Prostate gland (tissue), 2 donors: ENCODE measurements around the gene DUS2. TPM values are rescaled to one million over a fixed set of nuclear protein-coding genes. Genes with fewer than 3 reads are reported as not detected.
A peak's percentile ranks its signal among the peaks of the same experiment; 100 is the strongest.
"Not testable (repeated sequence)": the region's sequence is repeated elsewhere in the genome, so short reads cannot be mapped to it uniquely, and the experiment has no call there.

Source experiments
- DNase-seq: peaks from one replicate; pipeline ENCODE4 v3.0.0-alpha.2; 2019; ENCODE audit warnings: low spot score
- H3K27ac ChIP-seq, 2 donors: fragments of 200-600 bp; sonication (generic); 2 replicates each; pipeline ENCODE4 v1.5.1; 2017 to 2019
- H3K27me3 ChIP-seq: fragments of 200-600 bp; sonication (generic); replicated peaks from 2 replicates; pipeline ENCODE4 v1.5.1; 2019; ENCODE audit not compliant: insufficient read depth
- H3K36me3 ChIP-seq, 2 donors: fragments of 200-600 bp; sonication (generic); 1 replicate in 1 of 2; 2 replicates in 1 of 2; pipeline versions ENCODE4 v1.5.1 to v1.8.1; 2017 to 2019
- H3K4me1 ChIP-seq: fragments of 200-600 bp; sonication (generic); replicated peaks from 2 replicates; pipeline ENCODE4 v1.5.1; 2019
- H3K4me3 ChIP-seq, 2 donors: fragments of 200-600 bp; sonication (generic); 2 replicates each; pipeline ENCODE4 v1.5.1; 2017 to 2019
- H3K9me3 ChIP-seq: fragments of 200-600 bp; sonication (generic); 2 replicates; pipeline ENCODE4 v1.5.1; 2017
- POLR2A ChIP-seq: fragments of 450-650 bp; IDR thresholded peaks from one replicate; pipeline ENCODE4 v1.6.1; 2016; ENCODE audit warnings: antibody characterized with exemption, mild to moderate bottlenecking
- POLR2AphosphoS5 ChIP-seq: sonication (generic); formaldehyde crosslinking; IDR thresholded peaks from one replicate; pipeline ENCODE4 v1.6.1; 2017; ENCODE audit warnings: antibody characterized with exemption
- WGBS: methylation state at CpG from one replicate; pipeline ENCODE4 v1.1.5; 2018; 5-methylcytosine and 5-hydroxymethylcytosine counted together
- intact Hi-C: fragments of 100-400 bp; cut with DNase I; formaldehyde crosslinking; loops from one replicate; pipeline ENCODE4 v1.14.2; 2022
- total RNA-seq, 2 donors: library from RNA; depleted of rRNA; stranded (reverse); fragments of >200 nt; gene quantifications; one replicate each; pipeline ENCODE4 v1.1.0, GENCODE V29; 2016
- TF ChIP-seq, protein P1 (sequence below), 4 experiments: fragments of 200-600 bp in 2 of 4; fragments of 450-650 bp in 2 of 4; sonication (generic) in 2 of 4; IDR thresholded peaks; 1 replicate in 3 of 4; 2 replicates in 1 of 4; pipeline ENCODE4 v1.5.1; 2016 to 2019; ENCODE audit warnings: antibody characterized with exemption in 4 of 4, mild to moderate bottlenecking in 2 of 4, moderate library complexity in 2 of 4

The DUS2 gene
- total RNA-seq, 2 donors from 2014 or later, result 7.2 to 14.5 TPM

DNA sequence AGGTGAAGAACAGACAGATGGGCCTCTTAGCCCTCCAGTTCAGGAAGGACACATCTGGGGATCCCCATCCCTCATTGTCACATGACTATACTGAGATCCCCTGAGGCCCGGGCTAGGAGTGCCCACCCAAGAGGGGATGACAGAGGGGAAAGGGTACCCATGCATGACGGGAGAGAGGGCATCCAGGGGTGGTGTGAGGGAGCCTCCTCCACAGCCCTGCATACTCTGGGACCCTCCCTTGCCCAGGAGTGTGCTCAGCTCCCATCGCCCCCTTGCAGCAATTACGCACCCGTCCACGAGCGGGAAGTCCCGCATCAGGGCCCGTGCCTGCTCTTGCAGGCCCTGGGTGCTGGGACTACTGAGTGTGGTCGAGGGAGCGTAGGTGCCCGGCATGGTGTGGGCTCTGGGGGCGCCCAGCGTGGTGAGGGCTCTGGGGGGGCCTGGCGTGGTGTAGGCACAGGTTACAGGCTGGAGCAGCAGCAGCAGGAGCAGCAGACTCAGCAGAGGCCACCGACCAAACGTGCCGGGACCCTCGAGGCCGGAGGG, 30.4 kb upstream of the DUS2 start:
- TF ChIP-seq POLR2A (no peak), POLR2AphosphoS5 (no peak)
- TF ChIP-seq, protein P1, sequence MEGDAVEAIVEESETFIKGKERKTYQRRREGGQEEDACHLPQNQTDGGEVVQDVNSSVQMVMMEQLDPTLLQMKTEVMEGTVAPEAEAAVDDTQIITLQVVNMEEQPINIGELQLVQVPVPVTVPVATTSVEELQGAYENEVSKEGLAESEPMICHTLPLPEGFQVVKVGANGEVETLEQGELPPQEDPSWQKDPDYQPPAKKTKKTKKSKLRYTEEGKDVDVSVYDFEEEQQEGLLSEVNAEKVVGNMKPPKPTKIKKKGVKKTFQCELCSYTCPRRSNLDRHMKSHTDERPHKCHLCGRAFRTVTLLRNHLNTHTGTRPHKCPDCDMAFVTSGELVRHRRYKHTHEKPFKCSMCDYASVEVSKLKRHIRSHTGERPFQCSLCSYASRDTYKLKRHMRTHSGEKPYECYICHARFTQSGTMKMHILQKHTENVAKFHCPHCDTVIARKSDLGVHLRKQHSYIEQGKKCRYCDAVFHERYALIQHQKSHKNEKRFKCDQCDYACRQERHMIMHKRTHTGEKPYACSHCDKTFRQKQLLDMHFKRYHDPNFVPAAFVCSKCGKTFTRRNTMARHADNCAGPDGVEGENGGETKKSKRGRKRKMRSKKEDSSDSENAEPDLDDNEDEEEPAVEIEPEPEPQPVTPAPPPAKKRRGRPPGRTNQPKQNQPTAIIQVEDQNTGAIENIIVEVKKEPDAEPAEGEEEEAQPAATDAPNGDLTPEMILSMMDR (IDR thresholded peaks at IDR 0.05), result no peak
- 73% methylated on average over 19 of the region's 20 CpGs for WGBS
- Histone ChIP-seq H3K36me3 (no peaks in the 10 kb centered on the region), H3K27ac (no peak overlapping the region), H3K4me1 (peaks cover 6% of the 10 kb centered on the region), H3K4me3 (no peak overlapping the region), H3K27me3 (no peaks in the 10 kb centered on the region), H3K9me3 (no peaks in the 10 kb centered on the region)
- intact Hi-C loops, result loop anchor here (5.0 kb wide), 1 partner anchor 235 kb away; no protein-coding TSS in a partner anchor
- no peak for DNase-seq

DNA sequence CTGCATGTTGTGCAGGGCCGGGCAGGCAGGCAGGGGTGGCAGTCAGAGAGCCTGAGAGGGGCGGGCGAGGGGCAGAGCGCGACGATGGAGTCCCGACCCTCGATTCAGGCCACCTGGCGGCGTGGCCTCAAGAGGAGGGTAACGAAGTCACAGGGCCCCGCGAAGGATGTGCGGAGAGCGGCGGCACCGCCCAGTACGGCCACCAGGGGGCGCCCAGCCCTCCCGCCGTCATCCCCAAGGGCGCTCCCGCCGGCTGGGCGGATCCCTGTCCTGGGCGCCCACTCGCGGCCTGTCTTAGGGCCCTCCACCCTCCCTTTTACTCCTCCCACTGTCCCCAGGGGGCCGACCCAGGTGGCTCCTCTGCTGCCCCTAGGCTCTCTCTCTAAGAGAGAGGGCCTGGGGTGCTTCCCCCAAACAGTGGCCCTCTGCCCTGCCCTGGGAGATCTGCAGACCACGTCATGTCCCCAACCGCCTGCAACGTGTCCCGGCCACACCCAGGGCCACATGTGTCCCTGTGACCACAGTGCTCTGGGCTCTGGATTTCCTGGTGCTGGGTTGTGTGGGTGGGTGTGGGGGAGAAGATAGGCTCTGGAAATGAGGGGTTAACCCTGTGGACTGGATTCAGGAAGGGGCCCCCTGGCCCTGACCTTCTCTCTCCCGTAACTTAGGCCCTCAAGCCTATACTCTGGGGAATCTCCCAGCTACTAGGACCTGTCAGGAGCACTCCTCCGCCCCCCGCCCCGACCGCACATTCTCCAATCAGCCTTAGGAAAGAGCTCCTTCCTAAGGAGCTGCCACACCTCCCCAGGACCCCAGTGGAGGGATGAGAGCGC, 29.7 kb upstream of the DUS2 start:
- H3K4me3 ChIP-seq, result peak overlapping the region; percentile 18 to 21
- TF ChIP-seq POLR2A (no peak), POLR2AphosphoS5 (peak; percentile 33)
- TF ChIP-seq, protein P1 (IDR thresholded peaks at IDR 0.05), result peak; percentile 94 to 98 (median 97)

DNA sequence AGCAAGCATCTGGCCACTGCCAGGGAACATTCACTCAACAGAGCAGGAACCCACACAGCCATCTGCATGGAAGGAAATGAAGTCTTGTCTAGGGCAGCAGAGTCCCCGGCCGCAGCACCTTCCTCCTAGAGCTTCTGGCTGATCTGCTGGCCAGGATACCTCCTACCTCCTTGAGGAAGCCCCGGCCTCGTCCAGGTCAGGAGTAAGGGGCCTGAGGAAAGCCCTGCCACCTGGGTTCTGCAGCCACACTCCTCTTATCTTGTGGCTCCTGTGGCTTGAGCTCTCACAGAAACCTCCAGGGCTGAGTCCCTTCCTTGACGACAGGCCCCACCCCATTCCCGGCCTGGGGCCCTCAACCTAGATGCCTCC, 29.1 kb upstream of the DUS2 start:
- peak overlapping the region in 1 of 2 donors; percentile 9 for H3K27ac ChIP-seq
- not testable (repeated sequence) for H3K4me1 ChIP-seq, DNase-seq, H3K4me3 ChIP-seq, H3K9me3 ChIP-seq, H3K36me3 ChIP-seq, H3K27me3 ChIP-seq
- intact Hi-C loops, result loop anchor here (5.0 kb wide), 1 partner anchor 233 kb away; no protein-coding TSS in a partner anchor
- WGBS, result 94% methylated on average over 2 of the region's 6 CpGs

More for the DNA sequence above, 29.7 kb upstream of the DUS2 start:
- H3K27ac ChIP-seq, result peak overlapping the region in 1 of 2 donors; percentile 9
- peak; percentile 44 for DNase-seq
- H3K4me1 ChIP-seq, result peaks cover 6% of the 10 kb centered on the region
- H3K27me3 ChIP-seq, result no peaks in the 10 kb centered on the region
- H3K36me3 ChIP-seq, result no peaks in the 10 kb centered on the region
- intact Hi-C loops, result loop anchor here (5.0 kb wide), 1 partner anchor 234 kb away; no protein-coding TSS in a partner anchor
- H3K9me3 ChIP-seq, result no peaks in the 10 kb centered on the region
- 23% methylated on average over 26 of the region's 39 CpGs for WGBS

DNA sequence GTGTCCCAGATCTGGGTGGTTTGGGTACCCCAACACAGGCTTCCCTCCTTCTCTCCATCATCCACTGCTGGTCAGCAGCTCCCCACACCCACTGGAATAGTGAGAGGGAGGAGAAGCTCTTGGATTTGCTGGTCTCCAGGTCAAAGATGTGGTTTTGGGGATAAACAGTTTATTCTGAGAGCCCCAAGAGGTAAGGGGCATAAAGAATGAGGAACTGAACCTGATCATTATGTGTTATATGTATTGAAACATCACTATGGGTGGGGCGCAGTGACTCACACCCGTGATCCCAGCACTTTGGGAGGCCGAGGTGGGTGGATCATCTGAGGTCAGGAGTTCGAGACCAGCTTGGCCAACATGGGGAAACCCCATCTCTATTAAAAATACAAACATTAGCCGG, 27.7 kb upstream of the DUS2 start:
- no peak for TF ChIP-seq POLR2A
- TF ChIP-seq POLR2AphosphoS5, result no peak
- DNase-seq, result no peak
- Histone ChIP-seq H3K36me3 (no peaks in the 10 kb centered on the region), H3K27ac (no peak overlapping the region), H3K9me3 (no peaks in the 10 kb centered on the region), H3K27me3 (no peaks in the 10 kb centered on the region), H3K4me3 (no peak overlapping the region), H3K4me1 (peaks cover 6% of the 10 kb centered on the region)
- WGBS, result 83% methylated on average over 5 of the region's 5 CpGs
- intact Hi-C loops, result no loop called here

DNA sequence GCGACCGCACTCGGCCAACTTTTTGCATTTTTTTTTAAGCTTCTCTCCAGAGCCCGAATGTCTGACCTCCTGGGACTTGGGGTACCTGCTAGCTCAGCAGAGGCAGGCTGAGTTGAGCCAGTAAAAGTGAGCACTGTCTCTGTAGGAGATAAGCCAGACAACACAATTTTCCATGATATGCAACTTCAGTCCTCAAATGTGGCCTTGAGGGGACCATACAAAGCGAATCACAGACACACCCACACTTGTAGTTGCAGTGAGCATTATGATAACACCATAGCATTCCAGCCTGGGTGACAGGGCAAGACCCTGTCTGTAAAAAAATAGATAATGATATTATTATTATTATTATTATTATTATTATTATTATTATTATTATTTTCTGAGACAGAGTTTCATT, 26.4 kb upstream of the DUS2 start:
- Histone ChIP-seq H3K36me3 (no peaks in the 10 kb centered on the region), H3K9me3 (no peaks in the 10 kb centered on the region), H3K4me3 (no peak overlapping the region), H3K27ac (no peak overlapping the region), H3K27me3 (no peaks in the 10 kb centered on the region), H3K4me1 (peaks cover 6% of the 10 kb centered on the region)
- whole genome bisulfite sequencing, result 91% methylated on average over 5 of the region's 5 CpGs
- DNase-seq, result no peak
- intact Hi-C loops, result no loop called here
- no peak for TF ChIP-seq POLR2AphosphoS5
- TF ChIP-seq, protein P1 (IDR thresholded peaks at IDR 0.05), result no peak
- TF ChIP-seq POLR2A, result no peak

DNA sequence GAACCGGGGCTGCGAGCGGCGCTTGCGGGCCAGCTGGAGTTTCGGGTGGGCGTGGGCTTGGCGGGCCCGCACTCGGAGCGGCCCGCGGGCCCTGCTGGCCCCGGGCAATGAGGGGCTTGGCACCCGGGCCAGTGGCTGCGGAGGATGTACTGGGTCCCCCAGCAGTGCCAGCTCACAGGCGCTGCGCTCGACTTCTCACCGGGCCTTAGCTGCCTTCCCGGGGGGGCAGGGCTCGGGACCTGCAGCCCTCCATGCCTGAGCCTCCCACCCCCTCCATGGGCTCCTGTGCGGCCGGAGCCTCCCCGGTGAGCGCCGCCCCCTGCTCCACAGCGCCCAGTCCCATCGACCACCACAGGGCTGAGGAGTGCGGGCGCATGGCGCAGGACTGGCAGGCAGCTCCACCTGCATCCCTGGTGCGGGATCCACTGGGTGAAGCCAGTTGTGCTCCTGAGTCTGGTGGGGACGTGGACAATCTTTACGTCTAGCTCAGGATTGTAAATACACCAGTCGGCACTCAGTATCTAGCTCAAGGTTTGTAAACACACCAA, 24.8 kb upstream of the DUS2 start:
- intact Hi-C loops, DNase-seq, H3K4me1 ChIP-seq, H3K9me3 ChIP-seq, H3K27ac ChIP-seq, H3K4me3 ChIP-seq, H3K27me3 ChIP-seq, H3K36me3 ChIP-seq: not testable (repeated sequence)
- 94% methylated on average over 31 of the region's 36 CpGs for WGBS

DNA sequence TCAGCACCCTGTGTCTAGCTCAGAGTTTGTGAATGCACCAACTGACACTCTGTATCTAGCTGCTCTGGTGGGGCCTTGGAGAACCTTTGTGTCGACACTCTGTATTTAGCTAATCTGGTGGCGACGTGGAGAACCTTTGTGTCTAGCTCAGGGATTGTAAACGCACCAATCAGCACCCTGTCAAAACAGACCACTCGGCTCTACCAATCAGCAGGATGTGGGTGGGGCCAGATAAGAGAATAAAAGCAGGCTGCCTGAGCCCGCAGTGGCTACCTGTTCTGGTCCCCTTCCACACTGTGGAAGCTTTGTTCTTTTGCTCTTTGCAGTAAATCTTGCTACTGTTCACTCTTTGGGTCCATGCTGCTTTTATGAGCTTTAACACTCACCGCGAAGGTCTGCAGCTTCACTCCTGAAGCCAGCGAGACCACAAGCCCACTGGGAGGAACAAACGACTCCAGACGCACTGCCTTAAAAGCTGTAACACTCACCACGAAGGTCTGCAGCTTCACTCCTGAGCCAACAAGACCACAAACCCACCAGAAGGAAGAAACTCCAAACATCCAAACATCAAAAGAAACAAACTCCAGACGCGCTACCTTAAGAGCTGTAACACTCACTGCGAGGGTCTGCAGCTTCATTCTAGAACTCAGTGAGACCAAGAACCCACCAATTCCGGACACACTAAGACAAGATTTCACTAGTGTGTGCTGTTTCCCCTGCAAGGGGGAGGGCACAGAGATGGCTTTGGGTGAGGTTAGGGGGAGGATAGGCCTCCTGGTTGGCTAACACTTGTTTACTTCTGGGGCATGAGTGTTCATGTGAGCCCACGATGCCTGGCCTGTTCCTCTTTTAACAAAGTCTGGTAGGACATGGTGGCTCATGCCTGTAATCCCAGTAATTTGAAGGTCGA, 24.1 kb upstream of the DUS2 start, which contains the start of gene DPEP2:
Gene DPEP2 (minus strand): TSS at position 706 of the 910 bp plus-strand sequence. CDS start 6,272 bp downstream, outside the sequence.
- H3K4me3 ChIP-seq, H3K4me1 ChIP-seq, intact Hi-C loops, H3K27me3 ChIP-seq, DNase-seq, H3K9me3 ChIP-seq, H3K36me3 ChIP-seq, H3K27ac ChIP-seq: not testable (repeated sequence)
- 61% methylated on average over 18 of the region's 18 CpGs for WGBS
